HG02938 (cell line): ENCODE measurements around the gene CCDC85A.

Experiments
- ATAC-seq: cut with Tn5 transposase; IDR thresholded peaks from one replicate; pipeline ENCODE4 v1.9.1; 2021; ENCODE audit warnings: mild to moderate bottlenecking, moderate library complexity; ENCODE audit not compliant: unreplicated experiment

CCDC85A gene

GRCh38 chr2:56192664-56193305, 9.0 kb downstream of the CCDC85A start:
- ATAC-seq, result no peak

GRCh38 chr2:56195563-56195962, 11.8 kb downstream of the CCDC85A start:
- ATAC-seq, result no peak

GRCh38 chr2:56197816-56198215, 14.0 kb downstream of the CCDC85A start:
- no peak for ATAC-seq

- no peak for ATAC-seq
Observed at GRCh38 chr2:56198936-56199335, 15.1 kb downstream of the CCDC85A start.

- ATAC-seq, result no peak
Observed at GRCh38 chr2:56199492-56199891, 15.7 kb downstream of the CCDC85A start.

- no peak for ATAC-seq
Observed at GRCh38 chr2:56202381-56203121, 18.8 kb downstream of the CCDC85A start.

- no peak for ATAC-seq
Observed at GRCh38 chr2:56204556-56204955, 20.8 kb downstream of the CCDC85A start.

- no peak for ATAC-seq
Observed at GRCh38 chr2:56206250-56206649, 22.5 kb downstream of the CCDC85A start.

- ATAC-seq, result no peak
Observed at GRCh38 chr2:56207760-56208159, 24.0 kb downstream of the CCDC85A start.

GRCh38 chr2:56208380-56208779, 24.6 kb downstream of the CCDC85A start:
- ATAC-seq, result no peak

GRCh38 chr2:56209701-56210100, 25.9 kb downstream of the CCDC85A start:
- ATAC-seq, result no peak

- no peak for ATAC-seq
Observed at GRCh38 chr2:56210291-56210690, 26.5 kb downstream of the CCDC85A start.

- ATAC-seq, result no peak
Observed at GRCh38 chr2:56211048-56211447, 27.3 kb downstream of the CCDC85A start.

GRCh38 chr2:56215911-56216310, 32.1 kb downstream of the CCDC85A start:
- ATAC-seq, result no peak

GRCh38 chr2:56217106-56217505, 33.3 kb downstream of the CCDC85A start:
- no peak for ATAC-seq

GRCh38 chr2:56222481-56222880, 38.7 kb downstream of the CCDC85A start:
- no peak for ATAC-seq

- no peak for ATAC-seq
Observed at GRCh38 chr2:56224316-56224715, 40.5 kb downstream of the CCDC85A start.

- no peak for ATAC-seq
Observed at GRCh38 chr2:56227811-56228210, 44.0 kb downstream of the CCDC85A start.

GRCh38 chr2:56229397-56230060, 45.7 kb downstream of the CCDC85A start:
- ATAC-seq, result no peak

- no peak for ATAC-seq
Observed at GRCh38 chr2:56230156-56230555, 46.4 kb downstream of the CCDC85A start.

GRCh38 chr2:56231361-56231760, 47.6 kb downstream of the CCDC85A start:
- no peak for ATAC-seq

- no peak for ATAC-seq
Observed at GRCh38 chr2:56232912-56233311, 49.1 kb downstream of the CCDC85A start.
